Measurements from ENCODE around the gene CLINT1.
"Not testable (repeated sequence)": the region's sequence is repeated elsewhere in the genome, so short reads cannot be mapped to it uniquely, and the experiment has no call there.

CLINT1 gene

GRCh38 chr5:157862183-157862851 is 3.4 kb upstream of the CLINT1 start:
- DNase-seq: no peak

GRCh38 chr5:157860898-157861890 is 2.2 kb upstream of the CLINT1 start:
- no peak for DNase-seq

- DNase-seq: no peak
These were observed 256 bp upstream of the CLINT1 start for GRCh38 chr5:157859227-157859575.

GRCh38 chr5:157857816-157858526 is 974 bp downstream of the CLINT1 start:
- DNase-seq: no peak

- DNase-seq: no peak
These were observed 3.4 kb downstream of the CLINT1 start for GRCh38 chr5:157855404-157855994.

- not testable (repeated sequence) for DNase-seq
These were observed 5.6 kb downstream of the CLINT1 start for GRCh38 chr5:157853365-157853764.

GRCh38 chr5:157845914-157846598 is 12.9 kb downstream of the CLINT1 start:
- no peak for DNase-seq

- no peak for DNase-seq
These were observed 16.2 kb downstream of the CLINT1 start for GRCh38 chr5:157842787-157843186.

- no peak for DNase-seq
These were observed 16.8 kb downstream of the CLINT1 start for GRCh38 chr5:157842185-157842584.

- DNase-seq: no peak
These were observed 19.7 kb downstream of the CLINT1 start for GRCh38 chr5:157839157-157839795.

GRCh38 chr5:157836121-157836753 is 22.7 kb downstream of the CLINT1 start:
- no peak for DNase-seq

- no peak for DNase-seq
These were observed 23.9 kb downstream of the CLINT1 start for GRCh38 chr5:157835041-157835440.

GRCh38 chr5:157828944-157829639 is 29.9 kb downstream of the CLINT1 start:
- no peak for DNase-seq

- no peak for DNase-seq
These were observed 30.6 kb downstream of the CLINT1 start for GRCh38 chr5:157828105-157828943.

- no peak for DNase-seq
These were observed 31.5 kb downstream of the CLINT1 start for GRCh38 chr5:157827423-157827822.

GRCh38 chr5:157823655-157824054 is 35.3 kb downstream of the CLINT1 start:
- DNase-seq: no peak

- no peak for DNase-seq
These were observed 36.9 kb downstream of the CLINT1 start for GRCh38 chr5:157821822-157822622.

- DNase-seq: no peak
These were observed 37.5 kb downstream of the CLINT1 start for GRCh38 chr5:157821405-157821804.

Measured in NCI-H524 treated with DMSO at 0.1 percent for 48 hours (cell line).